Activated CD4-positive, alpha-beta T cell treated with anti-CD3 and anti-CD28 coated beads, Interleukin-2, amount 50 U/mL, for 16 hours (primary cell): Measurements from ENCODE around the gene CERS6.

Experiments used
- DNase-seq: peaks from one replicate; pipeline ENCODE4 v3.0.0-alpha.2; 2020

CERS6 gene

GRCh38 chr2:168574856-168575630, 119.0 kb downstream of the CERS6 start:
- DNase-seq, result no peak

- no peak for DNase-seq
Measured at GRCh38 chr2:168577885-168578284, 121.8 kb downstream of the CERS6 start.

GRCh38 chr2:168583064-168583709, 127.1 kb downstream of the CERS6 start:
- DNase-seq, result no peak

GRCh38 chr2:168583710-168584521, 127.8 kb downstream of the CERS6 start:
- DNase-seq, result no peak

GRCh38 chr2:168584911-168585310, 128.8 kb downstream of the CERS6 start:
- no peak for DNase-seq

- no peak for DNase-seq
Measured at GRCh38 chr2:168585700-168586099, 129.6 kb downstream of the CERS6 start.

- no peak for DNase-seq
Measured at GRCh38 chr2:168587307-168587706, 131.2 kb downstream of the CERS6 start.

GRCh38 chr2:168589236-168590211, 133.5 kb downstream of the CERS6 start:
- no peak for DNase-seq

GRCh38 chr2:168592181-168592831, 136.2 kb downstream of the CERS6 start:
- no peak for DNase-seq

- no peak for DNase-seq
Measured at GRCh38 chr2:168593713-168594112, 137.6 kb downstream of the CERS6 start.

GRCh38 chr2:168594778-168595177, 138.7 kb downstream of the CERS6 start:
- DNase-seq, result peak; percentile 24

GRCh38 chr2:168596881-168597655, 141.0 kb downstream of the CERS6 start:
- no peak for DNase-seq

- DNase-seq, result no peak
Measured at GRCh38 chr2:168599738-168600137, 143.7 kb downstream of the CERS6 start.

- no peak for DNase-seq
Measured at GRCh38 chr2:168600949-168601348, 144.9 kb downstream of the CERS6 start.

GRCh38 chr2:168601741-168602140, 145.7 kb downstream of the CERS6 start:
- no peak for DNase-seq

- no peak for DNase-seq
Measured at GRCh38 chr2:168602379-168602778, 146.3 kb downstream of the CERS6 start.

- DNase-seq, result no peak
Measured at GRCh38 chr2:168602846-168603401, 146.9 kb downstream of the CERS6 start.

GRCh38 chr2:168603439-168603961, 147.4 kb downstream of the CERS6 start:
- no peak for DNase-seq

- no peak for DNase-seq
Measured at GRCh38 chr2:168604252-168604651, 148.2 kb downstream of the CERS6 start.

- no peak for DNase-seq
Measured at GRCh38 chr2:168607992-168608391, 151.9 kb downstream of the CERS6 start.
